NCI-H526 (cell line): ENCODE data around the gene OLA1.

ENCODE experiments used
- DNase-seq, 2 experiments: peaks; one replicate each; lab custom pipeline; 2025; lab: John Stamatoyannopoulos, UW

Gene OLA1

DNA sequence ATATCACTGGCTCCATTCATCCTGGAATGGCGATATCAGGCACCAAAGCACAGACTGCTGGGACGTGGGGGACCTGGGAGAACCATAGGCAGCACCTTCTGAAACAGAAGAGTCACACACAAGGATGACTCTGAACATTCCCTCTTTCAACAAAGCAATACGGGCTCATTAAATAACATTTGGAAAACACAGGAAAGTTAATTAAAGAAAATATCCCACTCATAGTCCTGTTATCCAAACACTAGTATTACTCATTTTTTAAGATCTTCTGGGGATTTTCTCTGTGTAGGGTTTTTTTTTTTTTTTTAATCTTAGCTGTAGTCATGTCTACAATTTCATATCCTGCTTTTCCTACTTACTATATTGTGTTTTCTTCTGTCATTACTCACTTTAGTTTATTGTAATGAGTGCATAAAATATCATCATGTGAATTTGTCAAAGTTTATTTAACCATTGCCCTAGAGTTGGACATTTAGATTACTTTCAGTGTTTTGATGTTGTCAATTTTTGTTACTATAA, 213.2 kb downstream of the OLA1 start:
- no peak for DNase-seq

DNA sequence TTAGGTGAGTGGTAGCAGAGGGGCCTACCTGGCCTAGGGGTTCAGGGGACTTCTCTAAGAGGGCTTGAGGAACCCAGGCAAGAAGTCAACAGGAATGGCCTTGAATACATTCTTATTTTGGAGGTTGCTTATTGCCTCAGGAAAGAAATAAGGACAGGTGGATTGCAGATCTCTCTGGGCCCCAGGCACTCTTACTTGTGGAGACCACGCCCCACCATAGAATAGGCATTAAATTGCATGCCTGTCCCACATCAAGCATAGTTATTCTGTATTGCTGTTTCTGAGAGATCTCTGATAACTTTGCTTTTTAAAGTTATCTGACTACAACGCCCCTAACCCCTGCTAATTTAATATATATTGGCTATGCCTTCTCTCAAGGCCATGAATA, 215.2 kb downstream of the OLA1 start:
- DNase-seq, result no peak

- DNase-seq, result no peak
Measured at GRCh38 chr2:174031226-174031625, 217.1 kb downstream of the OLA1 start.

DNA sequence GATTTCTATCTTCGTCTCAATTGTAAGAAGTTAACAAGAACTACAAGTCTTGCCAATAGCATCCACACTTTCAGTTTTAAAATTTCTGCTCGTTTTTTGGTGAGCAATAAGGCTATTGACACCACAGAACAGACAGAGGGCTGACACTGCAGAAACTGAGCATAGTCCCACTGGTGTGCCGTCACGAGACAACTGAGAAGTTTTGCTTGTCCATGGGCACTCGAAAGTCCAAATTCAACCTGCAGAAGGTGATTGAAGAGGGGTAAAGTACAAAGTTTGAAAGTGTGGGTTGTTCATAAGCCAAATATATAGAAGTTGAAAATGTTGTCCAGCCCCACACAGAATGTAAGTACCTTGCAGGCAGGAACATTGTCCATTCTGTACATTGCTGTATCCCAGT, 219.4 kb downstream of the OLA1 start:
- DNase-seq, result no peak

- no peak for DNase-seq
Measured at GRCh38 chr2:174027956-174028355, 220.4 kb downstream of the OLA1 start.

DNA sequence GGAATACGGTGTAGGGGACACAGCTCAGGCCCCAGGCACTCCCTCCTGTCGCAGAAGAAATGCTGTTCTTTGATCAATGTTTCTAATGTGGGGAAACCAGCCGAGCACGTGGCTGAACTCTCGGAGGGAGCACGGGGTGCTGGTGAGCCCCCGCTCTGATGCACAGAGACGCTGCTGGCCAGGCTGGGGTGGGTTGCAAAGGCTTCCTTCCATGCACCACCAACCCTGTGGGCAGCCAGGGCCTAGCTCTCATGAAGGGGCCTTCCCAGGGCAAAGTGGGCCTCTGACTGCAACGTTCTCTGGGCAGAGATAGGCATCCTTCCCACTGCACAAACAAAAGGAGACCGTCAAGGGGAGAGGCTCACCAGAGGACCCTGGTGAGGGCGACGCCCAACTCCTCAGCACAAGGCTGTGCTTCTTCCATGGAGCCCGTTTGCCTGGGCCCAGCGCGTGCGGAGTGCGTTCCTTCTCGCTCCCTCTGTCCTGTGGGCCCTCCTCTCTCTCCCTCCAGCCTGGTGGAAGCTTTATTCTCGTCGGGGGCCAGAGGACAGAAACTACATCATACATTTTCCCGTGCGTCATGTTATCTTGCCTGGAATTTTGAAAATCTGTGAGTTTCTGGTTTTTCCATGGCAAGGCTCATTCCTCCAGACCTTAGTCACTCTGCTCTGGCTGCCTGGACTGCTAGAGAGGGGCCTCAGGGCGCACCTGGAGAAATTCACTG, 222.0 kb downstream of the OLA1 start:
- DNase-seq, result no peak

GRCh38 chr2:174025271-174026121, 222.8 kb downstream of the OLA1 start:
- no peak for DNase-seq

DNA sequence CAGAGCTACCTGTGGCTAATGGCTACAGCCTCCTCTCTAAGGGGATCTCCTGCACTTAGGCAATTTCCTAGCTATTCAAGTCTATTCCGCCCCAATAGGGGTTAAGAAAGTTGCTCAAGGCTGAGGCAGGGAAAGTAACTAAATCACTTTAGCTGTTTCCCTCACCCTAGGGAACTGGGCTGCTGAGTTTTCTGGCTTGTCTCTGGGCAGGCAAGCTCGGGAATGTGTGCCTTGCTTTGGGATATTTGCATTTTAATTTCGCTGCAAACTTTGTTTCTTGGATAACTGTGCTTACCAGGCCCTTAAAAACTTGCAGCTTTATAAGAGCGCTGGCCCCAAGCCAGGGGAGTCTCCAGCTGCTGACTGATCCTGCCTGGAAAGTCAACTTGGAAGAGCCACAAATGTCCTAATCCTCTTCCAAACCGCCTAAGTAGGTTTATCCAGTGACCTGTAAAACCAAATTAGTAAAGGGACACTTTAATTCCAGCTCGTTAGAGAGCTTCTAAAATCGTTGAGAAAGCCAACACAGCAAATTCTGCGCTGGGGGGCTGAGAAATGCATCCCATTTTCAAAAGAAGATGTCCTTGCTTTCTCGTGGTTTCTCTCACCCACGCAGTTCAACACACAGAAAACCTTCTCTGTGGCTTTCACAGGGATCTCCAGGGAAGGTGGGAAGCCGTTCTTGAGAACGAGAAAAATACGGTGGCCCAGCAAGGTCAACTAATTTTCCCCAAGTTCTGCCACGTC, 223.6 kb downstream of the OLA1 start:
- no peak for DNase-seq

DNA sequence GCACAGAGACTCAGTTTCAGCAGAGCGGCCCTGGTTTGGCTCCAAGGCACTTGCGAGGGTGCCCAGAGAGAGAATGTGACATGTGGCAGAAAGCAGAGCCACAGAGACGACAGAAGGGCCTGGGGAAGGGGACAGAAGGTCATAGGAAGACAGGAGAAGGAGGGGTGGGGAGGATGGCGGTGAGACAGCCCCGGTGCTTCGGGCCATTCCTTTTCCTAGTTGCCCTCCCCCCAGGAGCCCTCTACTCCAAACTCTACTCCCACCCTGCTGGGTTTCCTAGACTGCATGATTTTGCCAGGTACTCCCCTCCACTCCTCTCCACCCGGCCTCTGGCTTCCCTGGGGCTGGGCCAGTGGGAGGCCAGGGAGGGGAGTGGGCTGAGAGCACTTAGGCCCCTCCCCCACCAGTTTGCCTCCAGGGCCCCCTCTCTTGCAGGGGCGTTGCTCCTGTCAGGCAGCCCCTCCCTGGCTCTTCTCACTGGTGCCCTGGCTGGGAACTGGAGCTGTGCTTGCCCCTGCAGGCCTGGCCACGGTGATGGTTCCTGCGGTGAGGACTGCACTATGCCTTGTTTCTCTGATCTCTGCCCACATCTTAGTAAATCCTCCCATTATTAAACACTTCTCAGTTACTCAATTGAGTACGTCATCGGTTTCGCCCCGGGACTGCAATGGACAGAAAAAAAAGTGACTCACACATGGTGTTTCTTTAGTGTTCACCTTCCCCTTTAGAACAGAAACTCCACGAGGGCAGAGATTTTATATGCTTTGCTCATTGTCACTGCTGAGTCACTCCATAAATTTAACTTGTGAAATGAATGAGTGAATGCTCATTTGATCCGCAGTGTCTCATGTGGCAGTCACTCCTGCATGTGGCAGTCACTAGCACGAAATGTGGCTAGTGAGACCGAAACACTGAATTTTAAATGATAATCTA, 224.5 kb downstream of the OLA1 start:
- DNase-seq, result no peak
